Ovary (tissue), 3 donors: ENCODE measurements around the gene TCN2.

Experiments
- CTCF ChIP-seq, 3 donors: fragments of 450-650 bp in 2 of 3; fragments of 200-600 bp in 1 of 3; IDR thresholded peaks; one replicate each; pipeline versions ENCODE4 v1.5.1 to v1.8.0; 2016 to 2022; ENCODE audit warnings: antibody characterized with exemption in 3 of 3, mild to moderate bottlenecking in 1 of 3
- POLR2A ChIP-seq: fragments of 450-650 bp; IDR thresholded peaks from one replicate; pipeline ENCODE4 v1.6.1; 2017; ENCODE audit warnings: antibody characterized with exemption, mild to moderate bottlenecking, moderate library complexity
- donor health status: DM: no; HTN: no; CAD: no.

GRCh38 chr22:30591191-30591587, 15.8 kb upstream of the TCN2 start:
- TF ChIP-seq POLR2A (no peak), CTCF (IDR thresholded peaks at IDR 0.05) (no peak)
